Measurements from ENCODE around the gene UBTD2.

- TF ChIP-seq CTCF (IDR thresholded peaks at IDR 0.05) (no peak), POLR2A (IDR thresholded peaks at IDR 0.05) (no peak)
These were observed 1.1 kb downstream of the UBTD2 start for GRCh38 chr5:172282272-172283019.
